Body of pancreas (tissue), 4 donors: ENCODE measurements around the gene FAM170B. TPM values are rescaled to one million over a fixed set of nuclear protein-coding genes. Genes with fewer than 3 reads are reported as not detected.

ENCODE experiments used
- ATAC-seq: fragments of 150-250 bp; one replicate; pipeline ENCODE4 v1.9.1; 2016
- DNase-seq, 4 donors: peaks; one replicate each; pipeline ENCODE4 v3.0.0-alpha.2; 2019
- H3K27ac ChIP-seq, 4 donors: fragments of 200-600 bp; sonication (generic); 1 replicate in 3 of 4; 2 replicates in 1 of 4; pipeline versions ENCODE4 v1.5.1 to v1.6.1; 2016 to 2019; ENCODE audit warnings: mild to moderate bottlenecking in 1 of 4, mixed read lengths in 1 of 4, moderate library complexity in 1 of 4
- H3K27me3 ChIP-seq, 2 donors: fragments of 200-600 bp; sonication (generic); one replicate each; pipeline ENCODE4 v1.6.0; 2016; ENCODE audit warnings: mild to moderate bottlenecking in 1 of 2
- H3K36me3 ChIP-seq, 2 donors: fragments of 200-600 bp; sonication (generic); replicated peaks in 1 of 2; 2 replicates each; pipeline ENCODE4 v1.5.1; 2016; ENCODE audit warnings: low read depth in 2 of 2; ENCODE audit not compliant: insufficient read depth in 1 of 2
- H3K4me1 ChIP-seq: fragments of 200-600 bp; sonication (generic); one replicate; pipeline ENCODE4 v1.6.0; 2016
- H3K4me3 ChIP-seq, 2 donors: fragments of 200-600 bp; sonication (generic); 1 replicate in 1 of 2; 2 replicates in 1 of 2; pipeline ENCODE4 v1.5.1; 2016 to 2019
- H3K9me3 ChIP-seq, 3 donors: fragments of 200-600 bp; sonication (generic); 1 replicate in 2 of 3; 2 replicates in 1 of 3; pipeline ENCODE4 v1.5.1; 2016
- POLR2A ChIP-seq, 3 donors: fragments of 450-650 bp; IDR thresholded peaks; one replicate each; pipeline ENCODE4 v1.6.1; 2016; ENCODE audit warnings: antibody characterized with exemption in 3 of 3, mild to moderate bottlenecking in 2 of 3
- WGBS, 2 donors: methylation state at CpG; one replicate each; pipeline ENCODE4 v1.1.5; 2017; 5-methylcytosine and 5-hydroxymethylcytosine counted together
- intact Hi-C: fragments of 100-400 bp; cut with DNase I; formaldehyde crosslinking; loops from one replicate; pipeline ENCODE4 v1.15.1; 2023
- total RNA-seq, 2 donors: library from RNA; depleted of rRNA; stranded (reverse); fragments of >200 nt; gene quantifications; one replicate each; pipeline ENCODE4 v1.1.0, GENCODE V29; 2016
- TF ChIP-seq, protein P1 (sequence below), 7 experiments: fragments of 450-650 bp in 4 of 7; fragments of 200-600 bp in 3 of 7; sonication (generic) in 3 of 7; IDR thresholded peaks; one replicate each; pipeline ENCODE4 v1.5.1; 2016 to 2019; ENCODE audit warnings: antibody characterized with exemption in 7 of 7

Gene FAM170B
- total RNA-seq, 2 donors from 2014 or later: not detected

DNA sequence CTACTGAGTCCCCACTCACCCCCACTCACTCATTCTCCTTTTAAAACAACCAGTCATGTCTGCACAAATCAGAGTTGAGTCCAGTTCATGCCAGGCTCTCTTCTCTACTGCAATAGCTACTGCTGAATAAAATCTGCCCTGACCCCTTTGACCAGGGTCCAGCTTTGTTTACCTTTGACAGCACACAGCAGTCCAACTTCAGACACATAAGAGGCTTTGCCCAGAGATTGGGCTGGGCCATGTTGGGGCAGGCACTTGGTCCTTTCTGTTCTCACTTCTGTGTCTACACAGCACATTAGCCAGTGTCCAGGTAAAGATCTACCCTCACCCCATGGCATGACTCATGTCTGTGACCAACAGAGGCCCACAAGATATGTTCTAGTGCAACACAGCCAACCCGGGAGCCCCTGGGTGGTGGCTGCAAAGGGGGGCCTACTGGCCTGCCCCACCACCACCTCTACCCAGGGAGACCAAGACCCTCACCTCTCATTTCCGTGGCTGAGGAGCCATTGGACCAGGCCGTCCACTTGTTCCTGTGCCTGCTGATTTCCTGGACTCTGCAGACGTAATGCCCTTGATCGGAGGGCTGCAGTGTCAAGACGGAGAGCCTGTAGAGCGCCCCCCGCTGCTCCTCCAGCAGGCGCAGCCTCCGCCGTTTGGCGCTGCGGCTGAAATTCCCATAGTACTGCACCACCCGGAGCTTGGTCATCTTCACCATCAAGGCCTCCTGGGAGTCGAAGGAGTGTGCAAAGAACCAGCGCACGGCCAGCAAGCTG is 26.5 kb downstream of the FAM170B start:
- ATAC-seq: no peak
- WGBS, 2 donors: 90 to 94% methylated on average over 16 to 17 of the region's 17 CpGs

GRCh38 chr10:49106451-49106850 is 27.4 kb downstream of the FAM170B start:
- H3K9me3 ChIP-seq: no peaks in the 10 kb centered on the region
- intact Hi-C loops: no loop called here
- H3K27ac ChIP-seq: no peak overlapping the region
- no peak overlapping the region for H3K4me3 ChIP-seq
- no peak for TF ChIP-seq POLR2A (IDR thresholded peaks at IDR 0.05)
- TF ChIP-seq, protein P1, sequence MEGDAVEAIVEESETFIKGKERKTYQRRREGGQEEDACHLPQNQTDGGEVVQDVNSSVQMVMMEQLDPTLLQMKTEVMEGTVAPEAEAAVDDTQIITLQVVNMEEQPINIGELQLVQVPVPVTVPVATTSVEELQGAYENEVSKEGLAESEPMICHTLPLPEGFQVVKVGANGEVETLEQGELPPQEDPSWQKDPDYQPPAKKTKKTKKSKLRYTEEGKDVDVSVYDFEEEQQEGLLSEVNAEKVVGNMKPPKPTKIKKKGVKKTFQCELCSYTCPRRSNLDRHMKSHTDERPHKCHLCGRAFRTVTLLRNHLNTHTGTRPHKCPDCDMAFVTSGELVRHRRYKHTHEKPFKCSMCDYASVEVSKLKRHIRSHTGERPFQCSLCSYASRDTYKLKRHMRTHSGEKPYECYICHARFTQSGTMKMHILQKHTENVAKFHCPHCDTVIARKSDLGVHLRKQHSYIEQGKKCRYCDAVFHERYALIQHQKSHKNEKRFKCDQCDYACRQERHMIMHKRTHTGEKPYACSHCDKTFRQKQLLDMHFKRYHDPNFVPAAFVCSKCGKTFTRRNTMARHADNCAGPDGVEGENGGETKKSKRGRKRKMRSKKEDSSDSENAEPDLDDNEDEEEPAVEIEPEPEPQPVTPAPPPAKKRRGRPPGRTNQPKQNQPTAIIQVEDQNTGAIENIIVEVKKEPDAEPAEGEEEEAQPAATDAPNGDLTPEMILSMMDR (IDR thresholded peaks at IDR 0.05): no peak
- WGBS, 2 donors: 38 to 48% methylated on average over 4 to 7 of the region's 7 CpGs
- no peaks in the 10 kb centered on the region for H3K27me3 ChIP-seq
- no peaks in the 10 kb centered on the region for H3K36me3 ChIP-seq
- peak; percentile 26 to 67 (median 42) for DNase-seq
- ATAC-seq: peak; percentile 48
- peaks cover 10% of the 10 kb centered on the region for H3K4me1 ChIP-seq

More for the DNA sequence above, 26.5 kb downstream of the FAM170B start:
- Histone ChIP-seq H3K27me3 (no peaks in the 10 kb centered on the region), H3K9me3 (no peaks in the 10 kb centered on the region), H3K27ac (no peak overlapping the region), H3K36me3 (no peaks in the 10 kb centered on the region), H3K4me3 (no peak overlapping the region), H3K4me1 (peaks cover 10% of the 10 kb centered on the region)
- TF ChIP-seq, protein P1 (IDR thresholded peaks at IDR 0.05): no peak
- TF ChIP-seq POLR2A (IDR thresholded peaks at IDR 0.05): no peak
- intact Hi-C loops: no loop called here
- no peak for DNase-seq

DNA sequence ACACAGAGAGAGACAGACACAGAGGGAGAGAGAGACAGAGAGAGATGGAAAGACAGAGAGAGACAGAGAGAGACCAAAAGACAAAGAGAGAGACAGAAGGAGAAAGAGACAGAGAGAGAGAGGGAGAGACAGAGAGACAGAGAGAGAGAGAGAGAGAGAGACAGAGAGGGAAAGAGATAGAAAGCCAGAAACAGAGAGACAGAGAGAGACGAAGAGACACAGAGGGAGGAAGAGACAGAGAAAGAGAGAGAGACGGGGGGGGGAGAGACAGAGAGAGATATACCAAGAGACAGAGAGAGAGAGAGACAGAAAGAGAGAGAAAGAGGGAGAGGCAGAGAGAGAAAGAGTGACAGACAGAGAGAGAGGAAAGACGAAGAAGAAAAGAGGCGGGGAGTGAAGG is 28.7 kb downstream of the FAM170B start:
- ATAC-seq: no peak

DNA sequence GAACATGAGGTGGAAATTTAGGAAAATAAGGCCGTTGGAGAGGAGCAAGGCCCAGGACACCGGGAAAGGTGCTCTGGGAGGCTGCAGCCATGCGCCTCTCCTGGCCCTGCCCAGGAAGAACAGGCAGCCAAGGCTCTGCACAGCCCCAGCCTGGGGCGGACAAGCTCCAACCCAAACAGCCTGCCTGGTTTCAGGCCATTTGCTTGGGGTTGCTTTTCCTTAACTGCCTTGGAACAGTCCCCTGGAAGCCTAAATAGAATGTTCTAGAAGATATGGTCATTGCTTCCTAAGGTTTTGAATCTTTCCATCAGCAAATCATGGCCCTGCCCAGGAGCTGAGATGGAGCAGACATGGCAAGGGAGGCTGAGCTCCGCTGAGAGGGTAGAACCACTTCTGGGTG is 29.5 kb downstream of the FAM170B start:
- no peak overlapping the region for H3K4me3 ChIP-seq
- DNase-seq (no peak), ATAC-seq (no peak)
- H3K4me1 ChIP-seq: peaks cover 10% of the 10 kb centered on the region
- H3K27me3 ChIP-seq: peaks cover 0 to 4% of the 10 kb centered on the region in 2 donors
- H3K27ac ChIP-seq: no peak overlapping the region
- H3K36me3 ChIP-seq: no peaks in the 10 kb centered on the region
- TF ChIP-seq POLR2A (IDR thresholded peaks at IDR 0.05): no peak
- TF ChIP-seq, protein P1 (IDR thresholded peaks at IDR 0.05): no peak
- no peaks in the 10 kb centered on the region for H3K9me3 ChIP-seq
- 80 to 83% methylated on average over 5 of the region's 5 CpGs for WGBS, 2 donors
- intact Hi-C loops: no loop called here

More for the DNA sequence above, 28.7 kb downstream of the FAM170B start:
- 69 to 83% methylated on average over 4 of the region's 4 CpGs for WGBS, 2 donors
- DNase-seq: no peak
- Histone ChIP-seq H3K9me3 (no peaks in the 10 kb centered on the region), H3K27me3 (peaks cover 0 to 4% of the 10 kb centered on the region in 2 donors), H3K27ac (no peak overlapping the region), H3K4me3 (no peak overlapping the region), H3K36me3 (no peaks in the 10 kb centered on the region), H3K4me1 (peaks cover 10% of the 10 kb centered on the region)
- intact Hi-C loops: no loop called here
- no peak for TF ChIP-seq POLR2A (IDR thresholded peaks at IDR 0.05)
- TF ChIP-seq, protein P1 (IDR thresholded peaks at IDR 0.05): no peak

- H3K4me1 ChIP-seq: peaks cover 10% of the 10 kb centered on the region
- H3K36me3 ChIP-seq: no peaks in the 10 kb centered on the region
- H3K9me3 ChIP-seq: no peaks in the 10 kb centered on the region
- no peak overlapping the region for H3K4me3 ChIP-seq
- intact Hi-C loops: no loop called here
- TF ChIP-seq, protein P1 (IDR thresholded peaks at IDR 0.05): no peak
- no peak for TF ChIP-seq POLR2A (IDR thresholded peaks at IDR 0.05)
- H3K27me3 ChIP-seq: peaks cover 0 to 4% of the 10 kb centered on the region in 2 donors
- WGBS, 2 donors: 84 to 86% methylated on average over 4 of the region's 4 CpGs
- H3K27ac ChIP-seq: no peak overlapping the region
- ATAC-seq: no peak
- no peak for DNase-seq
Observed at GRCh38 chr10:49103761-49104160, 30.1 kb downstream of the FAM170B start.
